Ovary (tissue), 3 donors: ENCODE results near the gene KCNMA1.

Experiments
- CTCF ChIP-seq, 3 donors: fragments of 450-650 bp in 2 of 3; fragments of 200-600 bp in 1 of 3; IDR thresholded peaks; one replicate each; pipeline versions ENCODE4 v1.5.1 to v1.8.0; 2016 to 2022; ENCODE audit warnings: antibody characterized with exemption in 3 of 3, mild to moderate bottlenecking in 1 of 3
- EP300 ChIP-seq: sonication (generic); formaldehyde crosslinking; IDR thresholded peaks from one replicate; pipeline ENCODE4 v1.6.1; 2017; ENCODE audit warnings: antibody characterized with exemption
- donor health status: DM: no; HTN: no; CAD: no.

DNA sequence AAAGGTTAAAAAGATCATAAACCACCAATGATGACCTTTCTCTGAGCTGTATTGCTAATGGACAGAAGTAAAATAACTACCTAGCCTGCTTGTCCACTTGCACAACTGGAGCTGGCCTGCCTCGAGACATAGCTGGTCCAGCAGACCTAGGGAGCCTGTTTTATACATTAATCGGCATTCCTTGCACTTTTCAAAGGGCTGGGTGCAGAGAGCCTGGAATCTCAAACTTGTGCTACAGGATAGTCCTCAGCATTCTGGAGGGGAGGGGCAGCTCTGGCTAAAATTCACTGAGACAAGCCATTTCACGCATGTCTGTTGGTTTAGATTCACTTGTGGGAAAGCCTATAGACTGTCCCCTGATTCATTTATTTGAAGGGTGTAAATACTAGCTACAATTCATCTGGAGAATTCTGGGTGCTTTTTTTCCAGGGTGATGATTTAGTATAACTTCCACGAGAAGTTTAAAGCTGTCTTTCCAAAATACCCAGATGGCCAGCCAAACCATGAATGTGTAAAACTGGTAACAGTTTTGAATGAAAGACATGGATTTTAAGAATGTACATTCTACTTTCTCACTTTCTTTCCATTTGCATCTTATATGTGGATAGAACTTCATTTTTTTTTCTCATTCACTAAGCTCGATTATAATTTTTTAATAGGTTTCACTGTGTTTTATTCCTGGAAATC, 389.4 kb downstream of the KCNMA1 start:
- no peak for TF ChIP-seq CTCF (IDR thresholded peaks at IDR 0.05)
- no peak for TF ChIP-seq EP300
